GM19372 (cell line): ENCODE measurements around the gene DNMT3A.

Experiments used
- ATAC-seq: cut with Tn5 transposase; IDR thresholded peaks from one replicate; pipeline ENCODE4 v1.9.1; 2021; ENCODE audit warnings: mild to moderate bottlenecking, low read depth, moderate library complexity; ENCODE audit not compliant: unreplicated experiment

DNMT3A gene

DNA sequence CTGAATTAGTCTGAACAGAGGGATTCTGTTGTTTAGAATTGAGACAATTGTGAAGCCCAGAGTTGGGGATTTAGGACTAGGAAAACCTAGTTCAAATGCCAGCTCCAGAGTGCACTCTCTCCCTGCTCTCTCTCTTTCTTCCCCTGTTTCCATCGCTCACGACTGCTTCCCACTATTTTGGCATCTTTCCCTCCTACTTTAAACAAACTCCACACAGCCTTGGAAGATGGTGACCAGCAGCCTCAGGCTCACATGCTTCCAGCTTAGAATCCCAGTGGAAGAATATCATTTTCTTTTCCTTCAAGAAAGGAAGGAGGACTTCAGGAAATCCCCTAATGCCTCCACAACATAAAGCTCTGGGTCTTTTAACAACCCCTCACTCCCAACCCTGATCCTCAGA is 6.1 kb upstream of the DNMT3A start:
- no peak for ATAC-seq

DNA sequence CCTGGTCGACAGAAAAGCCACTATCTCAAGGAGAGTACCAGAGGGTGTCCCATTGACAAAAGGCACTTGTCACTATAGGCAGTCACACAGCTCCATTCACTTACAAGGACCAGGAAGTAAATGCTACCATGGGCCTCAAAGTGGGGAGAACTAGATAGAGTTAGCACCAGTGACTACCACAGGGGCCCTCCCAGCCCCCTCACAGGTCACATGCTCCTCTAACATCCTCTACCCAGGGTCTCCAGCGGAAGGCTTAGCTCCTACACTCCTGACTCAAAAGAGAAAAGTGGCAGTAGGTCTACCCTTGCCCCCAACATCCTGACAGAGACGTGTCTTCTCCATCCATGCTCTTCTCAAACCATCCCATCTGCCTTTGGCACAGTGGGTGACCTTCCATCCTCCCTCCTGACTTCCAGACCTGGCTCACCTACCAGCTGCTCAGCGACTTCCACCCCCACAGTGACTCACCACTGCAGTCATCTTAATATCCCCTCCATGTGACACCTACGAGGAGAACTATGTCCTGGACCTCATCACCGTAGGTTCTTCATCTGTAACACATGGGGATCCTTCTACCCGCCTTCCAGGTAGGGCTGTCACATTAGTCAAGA is 5.6 kb upstream of the DNMT3A start:
- ATAC-seq = no peak

DNA sequence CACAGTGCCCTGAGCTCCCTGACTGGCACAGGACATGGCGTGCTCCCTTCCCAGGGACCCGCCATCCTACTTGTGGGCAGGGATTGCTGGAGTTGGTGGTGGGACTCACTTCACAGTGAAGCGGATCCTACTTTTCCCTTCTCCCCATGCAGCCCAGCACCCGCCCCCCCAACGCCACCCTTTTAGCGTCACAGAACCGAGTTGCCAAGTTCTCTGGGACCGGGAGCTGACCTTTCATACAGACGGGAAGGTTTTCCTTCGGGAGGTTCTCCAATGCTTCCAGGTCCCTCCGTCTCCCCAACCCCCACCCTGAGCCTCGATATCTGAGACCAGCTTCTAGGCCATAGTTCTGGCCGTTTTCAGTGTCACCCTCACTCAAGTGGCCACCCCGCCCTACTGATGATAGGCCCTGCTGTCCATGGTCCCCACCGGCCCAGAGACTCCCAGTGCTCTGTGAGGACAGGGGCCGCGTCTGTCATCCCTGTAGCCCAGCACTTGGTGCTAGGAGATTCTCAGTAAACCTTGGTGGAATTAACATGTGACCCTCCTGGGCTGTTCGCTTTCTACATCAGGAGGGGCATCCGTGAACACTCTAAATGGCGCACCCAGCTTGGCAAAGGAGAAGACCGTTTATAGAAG is 1.6 kb upstream of the DNMT3A start:
- no peak for ATAC-seq

DNA sequence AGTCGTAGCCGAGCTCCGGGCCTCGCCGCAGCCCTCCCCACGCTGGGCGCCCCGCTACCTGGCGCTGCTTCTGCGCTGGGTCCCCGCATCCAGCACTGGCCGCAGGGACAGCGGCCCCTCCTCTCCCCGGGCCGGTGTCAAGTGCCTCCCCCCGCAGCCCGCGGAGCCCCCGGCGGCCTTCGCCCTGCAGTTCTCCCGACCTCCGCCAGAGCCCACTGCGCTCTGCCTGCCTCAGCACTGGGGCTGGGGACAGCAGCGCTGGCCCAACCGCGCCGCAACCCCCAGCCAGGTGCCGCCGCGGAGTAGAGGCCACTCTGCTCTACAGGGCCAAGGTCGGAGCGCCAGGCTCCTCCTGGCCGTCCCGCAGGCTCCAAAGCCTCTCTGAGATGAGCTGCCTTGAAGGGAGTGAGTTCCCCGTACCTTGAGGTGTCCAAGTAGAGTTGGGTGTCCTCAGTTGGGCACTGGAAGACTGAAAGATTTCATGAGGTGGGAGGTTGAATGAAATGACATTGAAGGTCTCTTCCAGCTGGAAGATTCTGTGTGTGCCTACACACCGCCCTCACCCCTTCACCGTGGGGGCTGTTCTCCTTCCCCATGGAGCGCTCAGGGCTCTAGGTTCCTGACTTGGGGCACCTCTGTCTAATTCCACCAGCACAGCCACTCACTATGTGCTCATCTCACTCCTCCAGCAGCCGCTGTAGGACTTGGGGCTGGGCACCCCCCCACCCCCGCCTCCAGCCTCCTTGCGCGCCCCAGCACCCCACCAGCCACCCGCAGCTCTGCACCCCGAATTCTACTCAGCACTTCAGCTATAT is 854 bp upstream of the DNMT3A start:
- peak; percentile 70 for ATAC-seq

DNA sequence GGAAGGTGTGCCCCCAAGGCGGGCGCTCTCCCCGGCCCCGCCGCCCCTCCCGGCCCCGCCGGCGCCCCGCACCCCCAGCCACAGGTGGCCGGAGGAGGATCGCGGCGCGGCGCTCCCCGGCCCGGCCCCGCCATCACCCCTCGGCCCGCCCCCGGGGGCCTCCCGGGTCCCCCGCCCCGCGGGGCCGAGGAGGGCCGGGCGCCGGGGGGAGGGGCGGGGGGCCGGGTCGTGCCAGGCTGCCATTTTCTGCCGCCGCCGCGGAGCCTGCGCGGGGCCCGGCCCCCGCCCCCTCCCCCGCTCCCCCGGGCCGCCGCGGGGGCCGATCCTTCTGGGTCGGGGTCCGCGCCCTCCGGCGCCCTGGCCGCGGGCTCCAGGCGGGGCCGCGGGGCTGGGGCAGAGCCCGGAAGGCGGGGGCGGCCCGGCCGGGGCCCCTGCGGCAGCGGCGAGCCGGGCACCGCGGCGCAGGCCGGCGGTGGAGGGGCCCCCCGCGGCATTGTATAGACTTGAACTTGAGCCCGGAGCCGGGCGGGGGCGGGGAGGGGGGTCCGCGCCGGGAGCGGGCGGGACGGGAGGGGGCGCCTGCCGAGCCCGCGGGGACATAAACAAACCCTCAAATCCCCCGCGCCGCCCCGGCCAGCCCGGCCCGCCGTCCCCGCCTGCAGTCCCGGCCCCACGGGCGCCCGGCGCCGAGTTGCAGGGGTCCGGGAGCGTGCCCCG is 556 bp downstream of the DNMT3A start:
- ATAC-seq = no peak

DNA sequence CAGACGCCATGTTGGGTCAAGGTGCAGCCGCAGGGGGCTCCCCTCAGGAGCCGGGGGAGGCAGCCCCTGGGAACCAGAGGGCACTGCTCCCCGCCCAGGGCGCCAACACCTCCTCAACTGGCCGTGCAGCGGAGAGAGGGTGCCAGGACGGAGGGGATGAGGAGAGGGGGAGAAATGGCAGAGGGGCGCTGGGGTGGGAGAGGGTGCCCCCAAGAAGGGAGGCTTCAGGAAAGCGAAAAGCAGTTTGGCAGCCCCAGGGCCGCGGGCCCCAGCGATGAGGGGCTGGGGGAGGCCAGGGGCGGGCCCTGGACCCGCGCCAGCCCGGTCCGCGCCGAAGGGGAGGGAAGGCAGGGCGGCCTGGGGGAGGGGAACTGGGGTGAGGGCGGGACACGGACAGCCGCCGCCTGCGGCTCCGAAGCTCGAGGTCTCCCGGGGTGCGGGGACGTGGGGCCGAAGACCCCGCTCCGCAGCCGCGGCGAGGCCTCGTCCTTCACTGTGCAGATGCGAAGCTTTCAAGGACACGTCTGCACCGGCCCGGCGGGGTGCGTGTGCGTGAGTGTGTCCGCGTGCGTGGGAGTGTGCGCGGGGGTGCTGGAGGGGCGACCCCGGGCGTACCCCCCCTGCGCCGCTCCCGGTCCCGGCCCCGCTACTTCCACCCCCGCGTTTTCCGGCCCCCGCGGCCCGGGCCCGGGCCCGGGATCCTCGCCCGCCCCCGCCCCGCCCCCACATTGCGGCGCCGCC is 1.4 kb downstream of the DNMT3A start:
- ATAC-seq = no peak

DNA sequence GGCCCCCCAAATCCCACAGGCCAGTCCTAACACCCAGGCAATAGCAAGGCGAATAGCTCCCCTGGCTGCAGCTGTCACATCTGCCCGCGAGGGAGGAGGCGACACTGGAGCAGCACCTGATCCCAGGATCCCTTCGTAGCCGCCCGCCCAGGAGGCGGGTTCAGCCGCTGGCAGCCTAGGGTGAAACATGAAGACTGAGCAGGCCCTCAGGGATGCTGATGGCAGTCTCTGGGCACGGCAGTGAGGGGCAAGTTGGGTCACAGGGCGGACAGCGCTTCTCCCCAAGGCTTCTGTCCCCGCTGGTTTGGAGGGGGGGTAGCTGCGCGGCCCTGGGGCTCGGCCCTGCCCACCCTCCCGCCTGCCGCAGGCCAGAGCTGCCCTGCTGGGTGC is 1.9 kb downstream of the DNMT3A start:
- no peak for ATAC-seq

DNA sequence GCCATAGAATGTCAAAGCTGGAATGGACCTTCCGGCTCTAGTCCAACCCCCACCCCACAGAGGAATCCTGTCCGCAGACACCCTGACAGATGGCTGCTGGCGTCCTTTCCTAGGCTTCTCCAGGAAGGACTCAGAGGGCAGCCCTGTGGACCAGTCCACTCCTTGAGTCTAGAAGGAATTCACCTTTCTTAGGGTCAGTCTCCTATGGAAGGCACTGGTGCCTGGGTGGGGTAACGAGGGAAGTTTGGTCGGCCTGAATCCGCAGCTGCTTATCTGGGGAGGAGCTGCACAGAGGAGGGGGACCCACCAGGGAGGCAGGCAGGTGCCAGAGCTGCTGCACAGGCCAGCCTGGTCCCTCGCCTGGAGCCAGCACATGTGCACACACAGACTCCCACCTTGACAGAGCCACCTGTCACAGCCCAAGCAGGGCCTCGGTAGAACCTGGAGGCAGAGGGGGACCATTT is 2.5 kb downstream of the DNMT3A start:
- ATAC-seq = no peak

DNA sequence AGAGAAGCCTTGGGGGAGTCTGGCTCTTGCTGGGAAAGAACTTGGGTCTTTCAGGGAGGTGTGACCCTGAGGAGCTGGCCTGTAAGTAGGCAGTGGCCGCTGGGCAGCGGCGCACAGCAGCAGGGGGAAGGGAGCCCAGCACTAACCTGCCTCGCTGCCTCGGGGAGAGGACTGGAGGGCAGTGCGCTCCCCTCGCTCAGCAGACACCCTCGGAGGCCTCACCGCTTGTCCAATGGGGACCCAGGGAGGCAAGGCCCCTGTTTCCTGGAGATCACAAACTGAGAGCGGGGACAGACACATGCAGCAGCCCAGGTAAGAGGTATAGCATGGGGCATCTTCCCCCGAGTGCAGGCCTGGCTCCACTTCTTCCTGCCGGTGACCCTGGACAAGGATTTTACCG is 3.3 kb downstream of the DNMT3A start:
- no peak for ATAC-seq

DNA sequence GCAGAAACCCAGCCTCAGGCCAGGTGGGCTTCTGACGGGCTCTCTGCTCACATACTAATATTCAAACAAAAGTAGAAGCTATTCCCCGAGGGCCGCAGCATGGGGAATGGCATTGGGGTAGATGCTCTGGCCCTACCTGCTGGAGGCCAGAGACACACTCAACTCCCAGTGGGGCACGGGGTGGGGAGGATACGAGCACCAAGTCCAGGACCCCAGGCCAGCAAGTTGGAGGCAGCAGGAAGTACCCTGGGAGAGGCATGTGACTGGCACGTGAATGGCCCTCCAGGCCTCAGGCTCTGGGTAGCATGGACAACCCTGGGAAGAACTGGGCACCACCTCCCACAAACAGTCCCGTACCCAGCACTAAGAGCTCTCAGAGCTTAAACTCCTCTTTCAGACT is 3.8 kb downstream of the DNMT3A start:
- ATAC-seq = no peak

DNA sequence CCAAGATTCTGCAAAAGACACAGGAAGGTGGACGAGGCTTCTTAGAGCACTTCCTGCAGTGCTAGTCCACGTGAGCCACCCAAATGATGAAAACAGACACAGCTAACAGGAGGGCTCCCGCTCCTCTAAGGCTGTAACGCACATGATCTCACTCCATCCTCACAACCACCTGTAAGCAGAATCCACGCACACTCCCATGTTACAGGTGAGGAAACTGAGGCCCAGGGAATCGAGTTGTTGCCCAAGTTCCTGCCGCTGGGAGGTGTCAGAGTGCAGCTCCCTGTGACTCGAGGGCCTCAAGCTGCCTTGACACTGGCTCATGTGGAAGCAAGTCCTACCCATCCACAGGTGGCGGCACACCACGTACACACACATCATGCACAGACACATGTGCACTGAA is 4.4 kb downstream of the DNMT3A start:
- ATAC-seq = no peak

DNA sequence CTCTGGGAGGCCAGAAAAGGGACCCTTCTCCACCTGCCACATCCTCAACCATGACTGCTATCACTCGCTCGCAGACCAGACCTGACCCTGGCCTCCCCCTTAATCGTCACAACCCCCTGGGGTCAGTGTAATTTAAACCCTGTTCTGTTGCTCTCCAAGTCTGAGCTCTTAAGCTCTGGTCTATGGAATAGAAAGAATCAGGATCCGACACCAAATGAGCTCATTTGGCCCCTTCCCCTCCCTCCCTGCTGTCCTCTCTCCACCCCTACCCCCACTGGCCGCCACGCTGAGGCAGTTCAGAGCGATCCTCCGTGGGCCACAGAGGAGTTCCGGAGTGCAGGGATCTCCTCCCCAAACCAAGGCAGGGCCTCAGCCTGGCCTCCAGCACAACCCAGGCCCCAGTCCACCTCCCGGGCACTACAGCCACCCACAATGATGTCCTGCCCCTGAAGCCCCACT is 5.3 kb downstream of the DNMT3A start:
- no peak for ATAC-seq

DNA sequence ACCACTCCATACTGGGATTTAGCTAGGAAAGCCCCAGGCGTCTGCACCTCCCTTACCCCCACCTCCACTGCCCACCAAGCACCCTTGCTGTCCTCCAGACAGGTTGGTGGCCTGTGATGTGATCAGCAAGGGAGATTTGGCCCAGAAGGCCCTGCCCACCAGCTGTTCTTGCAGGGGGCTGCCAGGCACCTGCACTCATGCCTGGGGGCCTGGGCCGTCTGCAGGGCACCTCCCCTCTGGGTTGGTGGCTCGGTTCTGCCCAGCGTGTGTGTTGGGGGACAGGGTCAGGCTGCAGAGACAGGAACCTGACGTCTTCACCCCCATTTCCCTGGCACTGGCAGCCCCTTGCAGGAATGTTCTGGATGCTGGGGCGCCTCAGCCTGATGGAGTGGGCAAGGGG is 5.8 kb downstream of the DNMT3A start:
- no peak for ATAC-seq

DNA sequence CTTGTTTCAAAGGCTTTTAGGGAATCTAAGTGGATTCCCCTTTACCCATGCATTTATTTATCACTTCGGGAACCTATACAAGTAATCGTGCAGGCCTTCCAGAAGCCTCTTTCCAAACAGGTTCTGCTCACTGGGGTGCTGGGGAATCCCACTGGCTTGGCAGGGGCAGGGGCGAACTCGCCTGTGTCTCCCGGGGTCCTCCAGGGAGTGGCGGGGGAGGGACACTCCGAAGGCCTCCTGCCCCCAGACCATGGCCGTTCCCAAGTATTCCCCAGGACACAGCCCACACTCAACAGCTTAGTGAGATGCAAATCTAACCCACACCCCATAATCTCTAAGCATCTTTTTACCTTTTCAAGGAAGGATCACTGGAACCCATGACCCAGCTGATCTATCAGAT is 6.5 kb downstream of the DNMT3A start:
- no peak for ATAC-seq

DNA sequence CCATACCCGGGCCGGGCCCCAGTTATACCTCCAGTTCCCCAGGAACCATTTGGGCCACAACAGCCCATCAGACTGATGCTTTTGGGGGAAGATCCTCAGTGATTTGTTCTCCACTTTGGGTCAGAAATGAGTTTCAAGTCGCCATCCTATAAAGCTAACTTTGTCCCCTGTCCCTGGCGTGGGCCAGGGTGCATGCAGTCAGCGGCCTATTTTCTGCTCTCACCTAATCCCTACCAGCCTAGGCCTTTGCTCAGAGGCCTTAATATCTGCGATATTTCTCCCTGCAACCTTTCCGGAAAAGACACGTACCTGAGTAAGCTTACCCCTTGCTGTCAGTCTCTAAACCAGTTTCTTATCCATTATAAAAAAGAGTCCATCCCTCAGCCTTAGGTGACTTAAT is 7.2 kb downstream of the DNMT3A start:
- ATAC-seq = no peak

DNA sequence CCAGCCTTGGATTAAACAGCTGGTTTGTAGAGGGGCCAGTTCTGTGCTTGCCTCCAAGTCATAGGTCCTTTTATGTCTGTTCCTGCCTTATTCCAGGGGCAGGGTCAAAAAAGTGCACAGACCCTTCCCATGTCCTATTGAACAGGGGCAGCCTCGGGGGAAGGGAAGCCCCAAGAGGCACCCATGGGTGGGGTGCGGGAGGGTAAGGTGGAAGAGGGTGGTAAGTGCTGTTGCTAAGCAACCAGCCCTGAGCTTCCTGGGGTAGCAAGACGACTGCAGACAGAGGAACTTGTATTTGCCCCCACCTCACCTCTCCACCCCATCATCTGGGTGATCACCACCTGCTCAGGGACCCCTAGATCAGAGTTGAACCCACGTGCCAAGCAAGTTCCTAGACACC is 7.7 kb downstream of the DNMT3A start:
- ATAC-seq = no peak

DNA sequence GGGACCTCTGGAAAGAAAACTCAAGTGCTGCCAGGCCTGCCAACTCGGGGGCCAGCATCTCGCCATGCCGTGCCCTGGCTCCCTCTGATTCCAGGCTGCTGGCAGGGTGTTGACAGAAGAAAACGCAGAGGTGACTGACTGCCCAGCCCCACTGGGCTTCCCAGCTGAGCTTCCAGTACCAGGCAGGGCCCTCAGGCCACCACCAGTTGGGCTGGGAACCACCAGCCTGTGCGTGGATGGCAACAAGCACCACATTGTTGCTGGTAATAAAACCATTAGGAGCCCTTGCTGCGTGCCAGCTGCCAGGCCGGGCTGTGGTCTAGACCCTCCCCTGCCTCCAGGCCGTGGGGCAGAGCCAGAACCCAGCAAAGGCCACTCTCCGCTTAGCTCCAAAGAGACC is 9.2 kb downstream of the DNMT3A start:
- ATAC-seq = no peak

DNA sequence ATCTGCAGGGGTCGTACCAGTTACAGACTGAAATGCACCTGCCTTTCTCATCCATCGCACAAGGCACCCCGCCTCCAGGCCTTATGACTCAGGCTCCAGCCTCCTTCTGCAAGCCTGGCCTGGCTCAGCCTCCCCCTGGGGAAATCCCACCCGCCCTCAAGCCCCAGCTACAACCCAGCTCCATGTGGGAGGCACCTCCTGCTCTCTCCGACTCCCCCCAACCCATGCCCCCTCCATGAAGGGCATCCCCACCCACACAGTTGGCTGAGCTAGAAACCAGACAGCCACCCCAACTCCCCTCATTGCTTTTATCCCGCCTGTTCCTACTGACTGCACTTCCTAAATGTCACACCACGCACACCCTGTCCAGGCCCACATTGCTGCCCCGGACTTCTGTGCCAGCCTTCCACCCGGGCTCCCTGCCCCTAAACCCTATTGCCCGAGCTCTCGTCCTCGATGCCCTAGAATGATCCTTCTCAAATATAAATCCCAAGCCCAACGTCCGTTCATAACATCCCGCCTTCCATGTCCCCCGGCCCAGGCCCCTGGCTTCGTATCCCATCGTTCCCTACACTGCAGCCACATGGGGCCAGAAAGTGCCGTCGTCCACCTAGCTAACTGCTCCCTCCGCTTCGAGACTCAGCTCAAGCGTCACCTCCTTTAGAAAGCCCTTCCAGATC is 9.9 kb downstream of the DNMT3A start:
- no peak for ATAC-seq

DNA sequence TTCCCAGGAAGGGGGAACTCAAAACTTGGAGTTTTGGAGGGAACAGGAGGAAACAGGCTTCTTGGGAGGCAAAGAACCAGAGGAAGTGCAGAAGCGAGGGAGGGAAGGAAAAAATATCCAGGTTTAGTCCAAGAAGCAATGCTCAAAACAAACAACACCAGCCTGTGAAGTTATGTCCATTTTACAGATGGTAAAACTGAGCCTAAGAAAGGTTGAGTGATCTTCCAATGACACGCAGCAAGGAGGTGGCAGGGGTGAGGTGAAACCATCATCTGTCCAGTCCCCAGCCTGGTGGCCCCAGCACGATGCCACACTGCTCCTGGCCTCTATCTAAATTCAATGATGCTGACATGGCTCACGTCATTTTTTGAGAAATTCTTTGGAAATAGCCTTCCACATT is 10.8 kb downstream of the DNMT3A start:
- no peak for ATAC-seq

DNA sequence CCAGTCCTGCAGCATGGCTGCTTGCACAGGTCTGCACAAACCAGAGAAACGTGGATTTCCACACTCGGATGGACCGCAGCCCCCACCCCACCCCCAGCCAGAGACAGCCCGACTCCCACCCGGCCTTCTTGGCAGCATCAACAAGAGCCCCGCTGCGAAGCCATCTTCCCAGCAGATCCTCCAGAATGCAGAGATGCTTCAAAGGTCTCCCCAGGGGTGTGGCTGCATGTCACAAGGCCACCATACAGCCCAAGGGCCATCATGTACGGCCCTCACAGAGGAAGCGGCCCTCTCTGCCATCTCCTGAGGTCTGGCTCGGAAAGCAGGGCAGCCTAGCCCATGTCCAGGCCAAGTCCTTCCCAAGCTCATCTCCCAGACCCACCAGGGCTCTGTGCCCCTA is 11.5 kb downstream of the DNMT3A start:
- no peak for ATAC-seq
